Suprapubic skin (tissue), 4 donors: ENCODE results near the gene WNT5B. TPM values are rescaled to one million over a fixed set of nuclear protein-coding genes. Genes with fewer than 3 reads are reported as not detected.
"Not testable (repeated sequence)": the region's sequence is repeated elsewhere in the genome, so short reads cannot be mapped to it uniquely, and the experiment has no call there.

Experiments
- DNase-seq, 2 donors: peaks; one replicate each; pipeline ENCODE4 v3.0.0-alpha.2; 2019; ENCODE audit warnings: low spot score in 2 of 2
- H3K27ac ChIP-seq: fragments of 200-600 bp; sonication (generic); one replicate; pipeline ENCODE4 v1.5.1; 2019
- H3K27me3 ChIP-seq: fragments of 200-600 bp; sonication (generic); one replicate; pipeline ENCODE4 v1.5.1; 2019
- H3K36me3 ChIP-seq: fragments of 200-600 bp; sonication (generic); one replicate; pipeline ENCODE4 v1.5.1; 2019
- H3K4me1 ChIP-seq: fragments of 200-600 bp; sonication (generic); one replicate; pipeline ENCODE4 v1.5.1; 2019
- H3K4me3 ChIP-seq: fragments of 200-600 bp; sonication (generic); one replicate; pipeline ENCODE4 v1.5.1; 2019; ENCODE audit warnings: mild to moderate bottlenecking
- H3K9me3 ChIP-seq: fragments of 200-600 bp; sonication (generic); one replicate; pipeline ENCODE4 v1.5.1; 2019
- EP300 ChIP-seq: sonication (generic); formaldehyde crosslinking; IDR thresholded peaks from one replicate; pipeline ENCODE4 v1.6.1; 2017; ENCODE audit warnings: antibody characterized with exemption
- POLR2A ChIP-seq, 2 donors: fragments of 450-650 bp; IDR thresholded peaks; one replicate each; pipeline ENCODE4 v1.6.1; 2017; ENCODE audit warnings: antibody characterized with exemption in 2 of 2, mild to moderate bottlenecking in 2 of 2, moderate library complexity in 2 of 2
- POLR2AphosphoS5 ChIP-seq, 3 donors: sonication (generic); formaldehyde crosslinking; IDR thresholded peaks; one replicate each; pipeline ENCODE4 v1.6.1; 2017; ENCODE audit warnings: antibody characterized with exemption in 3 of 3
- WGBS: methylation state at CpG from one replicate; pipeline ENCODE4 v1.1.5; 2018; 5-methylcytosine and 5-hydroxymethylcytosine counted together
- total RNA-seq, 4 donors: library from RNA; depleted of rRNA; stranded (reverse); fragments of >200 nt; gene quantifications; one replicate each; pipeline ENCODE4 v1.1.0, GENCODE V29; 2016
- TF ChIP-seq, protein P1 (sequence below), 2 donors: fragments of 200-600 bp in 1 of 2; fragments of 450-650 bp in 1 of 2; sonication (generic) in 1 of 2; IDR thresholded peaks; one replicate each; pipeline ENCODE4 v1.5.1; 2016 to 2019; ENCODE audit warnings: antibody characterized with exemption in 2 of 2, mild to moderate bottlenecking in 1 of 2, moderate library complexity in 1 of 2

The WNT5B gene
- total RNA-seq, 4 donors from 2014 or later: 7.3 to 12.8 (median 8.3) TPM

DNA sequence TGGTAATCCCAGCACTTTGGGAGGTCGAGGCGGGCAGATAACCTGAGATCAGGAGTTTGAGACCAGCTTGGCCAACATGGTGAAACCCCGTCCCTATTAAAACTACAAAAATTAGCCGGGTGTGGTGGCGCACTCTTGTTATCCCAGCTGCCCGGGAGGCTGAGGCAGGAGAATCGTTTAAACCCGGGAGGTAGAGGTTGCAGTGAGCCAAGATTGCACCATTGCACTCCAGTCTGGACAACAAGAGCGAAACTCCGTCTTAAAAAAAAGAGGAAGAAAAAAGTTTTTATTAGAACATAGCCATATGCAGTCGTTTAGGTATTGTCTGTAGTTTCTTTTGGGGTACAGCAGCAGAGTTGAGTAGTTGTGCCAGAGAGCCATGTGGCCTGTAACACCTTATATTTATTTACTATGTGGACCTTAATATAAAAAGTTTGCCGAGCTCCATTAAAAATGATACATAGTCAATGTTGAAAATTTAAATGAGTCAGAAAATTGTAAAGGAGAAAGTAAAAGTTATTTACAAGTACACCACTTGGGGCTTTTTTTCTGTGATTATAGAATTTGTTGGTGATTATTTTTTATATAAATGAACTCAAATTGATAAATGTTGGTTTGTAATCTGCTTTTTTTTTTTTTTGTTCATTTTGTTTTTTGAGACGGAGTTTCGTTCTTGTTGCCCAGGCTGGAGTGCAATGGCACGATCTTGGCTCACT is 64.0 kb downstream of the WNT5B start:
- Histone ChIP-seq H3K27me3 (no peaks in the 10 kb centered on the region), H3K27ac (no peak overlapping the region), H3K4me1 (peaks cover 39% of the 10 kb centered on the region), H3K4me3 (peak overlapping the region; percentile 98), H3K36me3 (no peaks in the 10 kb centered on the region), H3K9me3 (no peaks in the 10 kb centered on the region)
- DNase-seq: no peak
- TF ChIP-seq EP300 (no peak), POLR2A (IDR thresholded peaks at IDR 0.05) (no peak), POLR2AphosphoS5 (IDR thresholded peaks at IDR 0.05) (no peak)
- TF ChIP-seq, protein P1, sequence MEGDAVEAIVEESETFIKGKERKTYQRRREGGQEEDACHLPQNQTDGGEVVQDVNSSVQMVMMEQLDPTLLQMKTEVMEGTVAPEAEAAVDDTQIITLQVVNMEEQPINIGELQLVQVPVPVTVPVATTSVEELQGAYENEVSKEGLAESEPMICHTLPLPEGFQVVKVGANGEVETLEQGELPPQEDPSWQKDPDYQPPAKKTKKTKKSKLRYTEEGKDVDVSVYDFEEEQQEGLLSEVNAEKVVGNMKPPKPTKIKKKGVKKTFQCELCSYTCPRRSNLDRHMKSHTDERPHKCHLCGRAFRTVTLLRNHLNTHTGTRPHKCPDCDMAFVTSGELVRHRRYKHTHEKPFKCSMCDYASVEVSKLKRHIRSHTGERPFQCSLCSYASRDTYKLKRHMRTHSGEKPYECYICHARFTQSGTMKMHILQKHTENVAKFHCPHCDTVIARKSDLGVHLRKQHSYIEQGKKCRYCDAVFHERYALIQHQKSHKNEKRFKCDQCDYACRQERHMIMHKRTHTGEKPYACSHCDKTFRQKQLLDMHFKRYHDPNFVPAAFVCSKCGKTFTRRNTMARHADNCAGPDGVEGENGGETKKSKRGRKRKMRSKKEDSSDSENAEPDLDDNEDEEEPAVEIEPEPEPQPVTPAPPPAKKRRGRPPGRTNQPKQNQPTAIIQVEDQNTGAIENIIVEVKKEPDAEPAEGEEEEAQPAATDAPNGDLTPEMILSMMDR (IDR thresholded peaks at IDR 0.05): no peak
- 80% methylated on average over 15 of the region's 15 CpGs for WGBS

DNA sequence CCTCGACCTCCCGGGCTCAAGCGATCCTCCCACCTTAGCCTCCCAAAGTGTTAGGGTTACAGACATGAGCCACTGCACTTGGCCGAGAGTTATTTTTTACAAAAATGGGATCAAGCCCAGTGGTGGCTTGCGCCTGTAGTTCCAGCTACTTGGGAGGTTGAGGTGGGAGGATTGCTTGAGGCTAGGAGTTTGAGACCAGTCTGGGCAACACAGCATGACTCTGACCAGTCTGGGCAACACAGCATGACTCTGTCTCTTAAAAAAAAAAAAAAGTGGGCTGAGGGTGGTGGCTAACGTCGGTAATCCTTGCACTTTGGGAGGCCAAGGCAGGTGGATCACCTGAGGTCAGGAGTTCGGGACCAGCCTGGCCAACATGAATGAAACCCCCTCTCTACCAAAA is 66.1 kb downstream of the WNT5B start:
- H3K9me3 ChIP-seq, DNase-seq, H3K36me3 ChIP-seq, H3K27ac ChIP-seq, H3K27me3 ChIP-seq, H3K4me3 ChIP-seq: not testable (repeated sequence)
- 84% methylated on average over 8 of the region's 8 CpGs for WGBS
- peaks cover 49% of the 10 kb centered on the region for H3K4me1 ChIP-seq

DNA sequence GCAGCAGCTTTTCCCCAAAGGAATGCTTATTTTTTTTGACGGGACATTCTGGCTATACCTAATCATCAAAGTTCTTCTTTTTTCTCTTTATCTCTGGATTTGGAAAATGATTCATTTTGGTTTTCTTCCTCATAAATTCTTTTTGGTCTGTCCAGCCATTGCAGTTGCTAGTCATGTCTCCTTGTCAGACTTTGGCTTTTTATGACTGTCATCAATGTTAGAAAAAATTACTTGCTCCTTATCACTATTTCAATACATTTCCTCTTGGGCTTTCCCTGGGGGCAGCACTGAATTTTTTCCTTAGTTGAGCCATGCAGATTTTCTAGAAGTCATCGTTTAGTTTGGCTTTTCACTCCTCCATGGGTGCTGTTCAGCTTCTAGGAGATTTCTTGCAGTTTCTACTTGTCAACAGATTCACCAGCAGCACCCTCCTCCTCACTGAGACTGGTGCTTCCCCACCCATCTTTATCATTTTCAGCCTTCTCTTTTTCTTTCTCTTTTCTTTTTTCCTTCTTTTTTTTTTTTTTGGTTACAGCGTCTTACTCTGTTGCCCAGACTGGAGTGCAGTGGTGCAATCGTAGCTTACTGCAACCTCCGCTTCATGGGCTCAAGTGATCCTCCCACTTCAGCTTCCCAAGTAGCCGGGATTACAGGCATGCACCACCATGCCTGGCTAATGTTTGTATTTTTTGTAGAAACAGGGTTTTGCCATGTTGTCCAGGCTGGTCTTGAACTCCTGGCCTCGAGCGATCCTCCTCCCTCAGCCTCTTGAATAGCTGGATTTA is 67.0 kb downstream of the WNT5B start:
- Histone ChIP-seq H3K4me3 (no peak overlapping the region), H3K27ac (no peak overlapping the region), H3K4me1 (peaks cover 45% of the 10 kb centered on the region), H3K36me3 (no peaks in the 10 kb centered on the region), H3K9me3 (no peaks in the 10 kb centered on the region), H3K27me3 (no peaks in the 10 kb centered on the region)
- TF ChIP-seq EP300 (no peak), POLR2A (IDR thresholded peaks at IDR 0.05) (no peak), POLR2AphosphoS5 (IDR thresholded peaks at IDR 0.05) (no peak)
- TF ChIP-seq, protein P1 (IDR thresholded peaks at IDR 0.05): no peak
- no peak for DNase-seq
- 74% methylated on average over 8 of the region's 8 CpGs for WGBS

GRCh38 chr12:1696800-1697199 is 67.8 kb downstream of the WNT5B start:
- H3K4me1 ChIP-seq: peaks cover 41% of the 10 kb centered on the region
- H3K4me3 ChIP-seq: no peak overlapping the region
- H3K9me3 ChIP-seq: no peaks in the 10 kb centered on the region
- H3K27ac ChIP-seq: no peak overlapping the region
- H3K27me3 ChIP-seq: no peaks in the 10 kb centered on the region
- TF ChIP-seq POLR2AphosphoS5 (IDR thresholded peaks at IDR 0.05) (no peak), EP300 (no peak), POLR2A (IDR thresholded peaks at IDR 0.05) (no peak)
- TF ChIP-seq, protein P1 (IDR thresholded peaks at IDR 0.05): no peak
- no peaks in the 10 kb centered on the region for H3K36me3 ChIP-seq
- no peak for DNase-seq

Other genes with a start within 250 kb of the WNT5B start
- gene FBXL14, start 34.6 kb upstream of the WNT5B start, total RNA-seq: 10 to 100 TPM in 1 of 4 donors, 1 to 10 TPM in 3; 5.4 to 12.4 (median 7.6) TPM
- 10 to 100 TPM; 40.3 to 47.9 (median 43.4) TPM for gene ADIPOR2, start 61.8 kb downstream of the WNT5B start, total RNA-seq
- under 1 TPM in 1 of 4 donors, not detected in 3; 0.26 TPM for gene LRTM2, start 191.3 kb downstream of the WNT5B start, total RNA-seq